ENCODE results near the gene EXT2.

EXT2 gene

GRCh38 chr11:44110231-44110679 lies 14.8 kb downstream of the EXT2 start:
- Histone ChIP-seq H3K36me3 (ENCODE audit: control insufficient read depth, insufficient read depth, low read length) (no peaks in the 10 kb centered on the region; the same call in 1 of the 2 replicates), H3K4me3 (replicated peaks; ENCODE audit: low read depth, low read length) (no peak overlapping the region), H3K27me3 (replicated peaks; ENCODE audit: control insufficient read depth, insufficient read depth, low read length) (no peaks in the 10 kb centered on the region)
- TF ChIP-seq CTCF (IDR thresholded peaks at IDR 0.05; ENCODE audit: insufficient read depth, low read length, poor library complexity, severe bottlenecking), result peak; percentile 82
- DNase-seq (ENCODE audit: extremely low read depth, insufficient read length), result no peak

- no peak for TF ChIP-seq CTCF (IDR thresholded peaks at IDR 0.05; ENCODE audit: insufficient read depth, low read length, poor library complexity, severe bottlenecking)
- DNase-seq (ENCODE audit: extremely low read depth, insufficient read length), result no peak
- Histone ChIP-seq H3K36me3 (ENCODE audit: control insufficient read depth, insufficient read depth, low read length) (no peaks in the 10 kb centered on the region; the same call in 1 of the 2 replicates), H3K4me3 (replicated peaks; ENCODE audit: low read depth, low read length) (no peak overlapping the region), H3K27me3 (replicated peaks; ENCODE audit: control insufficient read depth, insufficient read depth, low read length) (no peaks in the 10 kb centered on the region)
These were observed 16.8 kb downstream of the EXT2 start for GRCh38 chr11:44112091-44112821.

- no peak for DNase-seq (ENCODE audit: extremely low read depth, insufficient read length)
- Histone ChIP-seq H3K27me3 (replicated peaks; ENCODE audit: control insufficient read depth, insufficient read depth, low read length) (no peaks in the 10 kb centered on the region), H3K4me3 (replicated peaks; ENCODE audit: low read depth, low read length) (no peak overlapping the region), H3K36me3 (ENCODE audit: control insufficient read depth, insufficient read depth, low read length) (no peaks in the 10 kb centered on the region; the same call in 1 of the 2 replicates)
- TF ChIP-seq CTCF (IDR thresholded peaks at IDR 0.05; ENCODE audit: insufficient read depth, low read length, poor library complexity, severe bottlenecking), result no peak
These were observed 17.5 kb downstream of the EXT2 start for GRCh38 chr11:44113018-44113417.

- no peak for TF ChIP-seq CTCF (IDR thresholded peaks at IDR 0.05; ENCODE audit: insufficient read depth, low read length, poor library complexity, severe bottlenecking)
- Histone ChIP-seq H3K27me3 (replicated peaks; ENCODE audit: control insufficient read depth, insufficient read depth, low read length) (no peaks in the 10 kb centered on the region), H3K36me3 (ENCODE audit: control insufficient read depth, insufficient read depth, low read length) (no peaks in the 10 kb centered on the region), H3K4me3 (replicated peaks; ENCODE audit: low read depth, low read length) (no peak overlapping the region)
- DNase-seq (ENCODE audit: extremely low read depth, insufficient read length), result no peak
These were observed 18.1 kb downstream of the EXT2 start for GRCh38 chr11:44113572-44113971.

- Histone ChIP-seq H3K4me3 (replicated peaks; ENCODE audit: low read depth, low read length) (no peak overlapping the region), H3K36me3 (ENCODE audit: control insufficient read depth, insufficient read depth, low read length) (no peaks in the 10 kb centered on the region; the same call in none of the 2 replicates), H3K27me3 (replicated peaks; ENCODE audit: control insufficient read depth, insufficient read depth, low read length) (no peaks in the 10 kb centered on the region)
- no peak for DNase-seq (ENCODE audit: extremely low read depth, insufficient read length)
- no peak for TF ChIP-seq CTCF (IDR thresholded peaks at IDR 0.05; ENCODE audit: insufficient read depth, low read length, poor library complexity, severe bottlenecking)
These were observed 20.9 kb downstream of the EXT2 start for GRCh38 chr11:44116234-44116830.
